A549 (cell line): ENCODE results near the gene FXR2. TPM values are rescaled to one million over a fixed set of nuclear protein-coding genes. Genes with fewer than 3 reads are reported as not detected.

Source experiments
- BHLHE40 ChIP-seq: IDR thresholded peaks from 2 replicates; pipeline ENCODE4 v1.6.1; 2012; ENCODE audit warnings: low read depth, low read length, inconsistent platforms
- CBX2 ChIP-seq: fragments of 200-600 bp; sonication (generic); IDR thresholded peaks from 2 replicates; pipeline ENCODE4 v1.6.1; 2016; ENCODE audit warnings: low read depth, mild to moderate bottlenecking, borderline replicate concordance
- CEBPB ChIP-seq, 2 experiments: fragments of >200 bp in 1 of 2; sonication (Bioruptor Twin) in 1 of 2; formaldehyde crosslinking in 1 of 2; IDR thresholded peaks; 2 replicates each; pipeline ENCODE4 v1.6.1; 2012 to 2016
- CHD4 ChIP-seq: fragments of 200-600 bp; sonication (generic); IDR thresholded peaks from 2 replicates; pipeline ENCODE4 v1.6.1; 2016; ENCODE audit warnings: antibody characterized with exemption, mild to moderate bottlenecking, borderline replicate concordance
- EP300 ChIP-seq, 2 experiments: fragments of >200 bp; sonication (Bioruptor Twin); formaldehyde crosslinking; IDR thresholded peaks; 2 replicates in 1 of 2; 3 replicates in 1 of 2; pipeline ENCODE4 v1.6.1; 2016 to 2017
- FOSL2 ChIP-seq, 2 experiments: fragments of 450-650 bp in 1 of 2; fragments of >200 bp in 1 of 2; sonication (Bioruptor Twin) in 1 of 2; formaldehyde crosslinking; IDR thresholded peaks; 2 replicates each; pipeline versions ENCODE4 v1.5.0 to v1.6.1; 2016 to 2020; ENCODE audit warnings: mild to moderate bottlenecking in 1 of 2, moderate library complexity in 1 of 2
- HEYL ChIP-seq: fragments of 250-450 bp; sonication (Bioruptor Pico); IDR thresholded peaks from 2 replicates; pipeline ENCODE4 v1.8.0; 2021; ENCODE audit warnings: mild to moderate bottlenecking, moderate library complexity
- HOXA7 ChIP-seq: fragments of 250-450 bp; sonication (Bioruptor Pico); IDR thresholded peaks from 2 replicates; pipeline ENCODE4 v1.5.0; 2020; ENCODE audit warnings: mild to moderate bottlenecking, moderate library complexity
- HOXB13 ChIP-seq: fragments of 250-450 bp; sonication (Bioruptor Pico); IDR thresholded peaks from 2 replicates; pipeline ENCODE4 v1.5.0; 2020; ENCODE audit warnings: low read depth, mild to moderate bottlenecking, moderate library complexity
- JUN ChIP-seq, 2 experiments: fragments of >200 bp; sonication (Bioruptor Twin); formaldehyde crosslinking; IDR thresholded peaks; 2 replicates in 1 of 2; 3 replicates in 1 of 2; pipeline ENCODE4 v1.6.1; 2016 to 2017
- KDM5A ChIP-seq: fragments of 200-600 bp; sonication (generic); IDR thresholded peaks from 2 replicates; pipeline ENCODE4 v1.6.1; 2016; ENCODE audit warnings: antibody characterized with exemption, mild to moderate bottlenecking
- MYC ChIP-seq: IDR thresholded peaks from 2 replicates; pipeline ENCODE4 v1.6.1; 2012; ENCODE audit warnings: mild to moderate bottlenecking, inconsistent platforms, low read length, improper control_type of control experiment, borderline replicate concordance
- NFE2L2 ChIP-seq: fragments of 150-350 bp; conservative IDR thresholded peaks from 2 replicates; pipeline ENCODE4 v1.6.1; 2014; ENCODE audit warnings: low read length
- PHF8 ChIP-seq: fragments of 200-600 bp; sonication (generic); IDR thresholded peaks from 2 replicates; pipeline ENCODE4 v1.6.1; 2016; ENCODE audit warnings: low read depth, mild to moderate bottlenecking, antibody characterized with exemption, moderate library complexity, borderline replicate concordance
- POLR2AphosphoS2 ChIP-seq: conservative IDR thresholded peaks from 2 replicates; pipeline ENCODE4 v1.6.1; 2012; ENCODE audit warnings: low read length, improper control_type of control experiment, inconsistent platforms
- RARB ChIP-seq: fragments of 250-450 bp; sonication (Bioruptor Pico); IDR thresholded peaks from 2 replicates; pipeline ENCODE4 v1.8.0; 2021; ENCODE audit warnings: mild to moderate bottlenecking, moderate library complexity
- RCOR1 ChIP-seq: fragments of 150-350 bp; IDR thresholded peaks from 2 replicates; pipeline ENCODE4 v1.6.1; 2014; ENCODE audit warnings: antibody characterized with exemption, low read length, low read depth
- TFCP2L1 ChIP-seq: fragments of 250-450 bp; sonication (Bioruptor Pico); IDR thresholded peaks from 2 replicates; pipeline ENCODE4 v1.5.0; 2021; ENCODE audit warnings: mild to moderate bottlenecking
- polyA plus RNA-seq, 4 experiments: library from polyadenylated mRNA; depleted of rRNA in 3 of 4; stranded (reverse); fragments of >200 nt; fragmentation: RNase III in 1 of 4; extraction: RNeasy Plus Mini Kit Qiagen cat#74134 plus additional on column Dnase treatment in 1 of 4; gene quantifications; 2 replicates in 3 of 4; 3 replicates in 1 of 4; pipeline ENCODE4 v1.2.3, GENCODE V29; 2011 to 2017
- TF ChIP-seq, protein P1 (sequence below): fragments of 450-650 bp; IDR thresholded peaks from 2 replicates; pipeline ENCODE4 v1.6.1; 2014; ENCODE audit warnings: antibody characterized with exemption
- TF ChIP-seq, protein P2 (sequence below): fragments of 250-450 bp; sonication (Bioruptor Pico); IDR thresholded peaks from 2 replicates; pipeline ENCODE4 v1.5.0; 2020; ENCODE audit warnings: low read depth, mild to moderate bottlenecking, moderate library complexity
- TF ChIP-seq, protein P3 (sequence below): fragments of 200-600 bp; sonication (generic); IDR thresholded peaks from 2 replicates; pipeline ENCODE4 v1.6.1; 2016; ENCODE audit warnings: antibody characterized with exemption, mild to moderate bottlenecking, moderate library complexity
- TF ChIP-seq, protein P4 (sequence below): IDR thresholded peaks from 2 replicates; pipeline ENCODE4 v1.6.1; 2012

FXR2 gene
- polyA plus RNA-seq, 2 of the 4 experiments (the other 2 are of a cell fraction): 40.7 to 45.2 TPM

GRCh38 chr17:7573324-7574080 is 41.2 kb downstream of the FXR2 start (continued):
- TF ChIP-seq HOXB13 (CRISPR knock-in tag) (no peak), HOXA7 (CRISPR knock-in tag) (no peak), TFCP2L1 (CRISPR knock-in tag) (peak; percentile 82; the same call in 1 of the 2 replicates), CBX2 (no peak), CEBPB (IDR thresholded peaks at IDR 0.05) (peak; percentile 94 to 98), RARB (CRISPR knock-in tag) (peak; percentile 26; the same call in 1 of the 2 replicates), HEYL (CRISPR knock-in tag) (no peak), CHD4 (no peak), KDM5A (no peak), EP300 (IDR thresholded peaks at IDR 0.05) (peak in 1 of 2 experiments; percentile 36; a peak in 1 of 5 replicates), MYC (peak; percentile 99), JUN (IDR thresholded peaks at IDR 0.05) (peak; percentile 42 to 66; a peak in 3 of 5 replicates), PHF8 (no peak), BHLHE40 (no peak), FOSL2 (IDR thresholded peaks at IDR 0.05) (no peak), FOSL2 (CRISPR knock-in tag; IDR thresholded peaks at IDR 0.05) (no peak), RCOR1 (no peak), NFE2L2 (no peak), POLR2AphosphoS2 (peak; percentile 97)
- TF ChIP-seq, protein P1, sequence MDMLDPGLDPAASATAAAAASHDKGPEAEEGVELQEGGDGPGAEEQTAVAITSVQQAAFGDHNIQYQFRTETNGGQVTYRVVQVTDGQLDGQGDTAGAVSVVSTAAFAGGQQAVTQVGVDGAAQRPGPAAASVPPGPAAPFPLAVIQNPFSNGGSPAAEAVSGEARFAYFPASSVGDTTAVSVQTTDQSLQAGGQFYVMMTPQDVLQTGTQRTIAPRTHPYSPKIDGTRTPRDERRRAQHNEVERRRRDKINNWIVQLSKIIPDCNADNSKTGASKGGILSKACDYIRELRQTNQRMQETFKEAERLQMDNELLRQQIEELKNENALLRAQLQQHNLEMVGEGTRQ: peak; percentile 41; the same call in 1 of the 2 replicates
- TF ChIP-seq, protein P2, sequence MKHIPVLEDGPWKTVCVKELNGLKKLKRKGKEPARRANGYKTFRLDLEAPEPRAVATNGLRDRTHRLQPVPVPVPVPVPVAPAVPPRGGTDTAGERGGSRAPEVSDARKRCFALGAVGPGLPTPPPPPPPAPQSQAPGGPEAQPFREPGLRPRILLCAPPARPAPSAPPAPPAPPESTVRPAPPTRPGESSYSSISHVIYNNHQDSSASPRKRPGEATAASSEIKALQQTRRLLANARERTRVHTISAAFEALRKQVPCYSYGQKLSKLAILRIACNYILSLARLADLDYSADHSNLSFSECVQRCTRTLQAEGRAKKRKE (CRISPR knock-in tag): no peak
- TF ChIP-seq, protein P3, sequence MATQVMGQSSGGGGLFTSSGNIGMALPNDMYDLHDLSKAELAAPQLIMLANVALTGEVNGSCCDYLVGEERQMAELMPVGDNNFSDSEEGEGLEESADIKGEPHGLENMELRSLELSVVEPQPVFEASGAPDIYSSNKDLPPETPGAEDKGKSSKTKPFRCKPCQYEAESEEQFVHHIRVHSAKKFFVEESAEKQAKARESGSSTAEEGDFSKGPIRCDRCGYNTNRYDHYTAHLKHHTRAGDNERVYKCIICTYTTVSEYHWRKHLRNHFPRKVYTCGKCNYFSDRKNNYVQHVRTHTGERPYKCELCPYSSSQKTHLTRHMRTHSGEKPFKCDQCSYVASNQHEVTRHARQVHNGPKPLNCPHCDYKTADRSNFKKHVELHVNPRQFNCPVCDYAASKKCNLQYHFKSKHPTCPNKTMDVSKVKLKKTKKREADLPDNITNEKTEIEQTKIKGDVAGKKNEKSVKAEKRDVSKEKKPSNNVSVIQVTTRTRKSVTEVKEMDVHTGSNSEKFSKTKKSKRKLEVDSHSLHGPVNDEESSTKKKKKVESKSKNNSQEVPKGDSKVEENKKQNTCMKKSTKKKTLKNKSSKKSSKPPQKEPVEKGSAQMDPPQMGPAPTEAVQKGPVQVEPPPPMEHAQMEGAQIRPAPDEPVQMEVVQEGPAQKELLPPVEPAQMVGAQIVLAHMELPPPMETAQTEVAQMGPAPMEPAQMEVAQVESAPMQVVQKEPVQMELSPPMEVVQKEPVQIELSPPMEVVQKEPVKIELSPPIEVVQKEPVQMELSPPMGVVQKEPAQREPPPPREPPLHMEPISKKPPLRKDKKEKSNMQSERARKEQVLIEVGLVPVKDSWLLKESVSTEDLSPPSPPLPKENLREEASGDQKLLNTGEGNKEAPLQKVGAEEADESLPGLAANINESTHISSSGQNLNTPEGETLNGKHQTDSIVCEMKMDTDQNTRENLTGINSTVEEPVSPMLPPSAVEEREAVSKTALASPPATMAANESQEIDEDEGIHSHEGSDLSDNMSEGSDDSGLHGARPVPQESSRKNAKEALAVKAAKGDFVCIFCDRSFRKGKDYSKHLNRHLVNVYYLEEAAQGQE: peak; percentile 6; the same call in 1 of the 2 replicates
- TF ChIP-seq, protein P4, sequence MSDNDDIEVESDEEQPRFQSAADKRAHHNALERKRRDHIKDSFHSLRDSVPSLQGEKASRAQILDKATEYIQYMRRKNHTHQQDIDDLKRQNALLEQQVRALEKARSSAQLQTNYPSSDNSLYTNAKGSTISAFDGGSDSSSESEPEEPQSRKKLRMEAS: peak; percentile 98
